GM19397 (cell line): ENCODE measurements around the gene ANP32A.

Experiments used
- ATAC-seq: cut with Tn5 transposase; IDR thresholded peaks from one replicate; pipeline ENCODE4 v1.9.1; 2021; ENCODE audit warnings: mild to moderate bottlenecking, moderate library complexity; ENCODE audit not compliant: unreplicated experiment

ANP32A gene

GRCh38 chr15:68821190-68821840, 620 bp upstream of the ANP32A start:
- ATAC-seq, result peak; percentile 25

DNA sequence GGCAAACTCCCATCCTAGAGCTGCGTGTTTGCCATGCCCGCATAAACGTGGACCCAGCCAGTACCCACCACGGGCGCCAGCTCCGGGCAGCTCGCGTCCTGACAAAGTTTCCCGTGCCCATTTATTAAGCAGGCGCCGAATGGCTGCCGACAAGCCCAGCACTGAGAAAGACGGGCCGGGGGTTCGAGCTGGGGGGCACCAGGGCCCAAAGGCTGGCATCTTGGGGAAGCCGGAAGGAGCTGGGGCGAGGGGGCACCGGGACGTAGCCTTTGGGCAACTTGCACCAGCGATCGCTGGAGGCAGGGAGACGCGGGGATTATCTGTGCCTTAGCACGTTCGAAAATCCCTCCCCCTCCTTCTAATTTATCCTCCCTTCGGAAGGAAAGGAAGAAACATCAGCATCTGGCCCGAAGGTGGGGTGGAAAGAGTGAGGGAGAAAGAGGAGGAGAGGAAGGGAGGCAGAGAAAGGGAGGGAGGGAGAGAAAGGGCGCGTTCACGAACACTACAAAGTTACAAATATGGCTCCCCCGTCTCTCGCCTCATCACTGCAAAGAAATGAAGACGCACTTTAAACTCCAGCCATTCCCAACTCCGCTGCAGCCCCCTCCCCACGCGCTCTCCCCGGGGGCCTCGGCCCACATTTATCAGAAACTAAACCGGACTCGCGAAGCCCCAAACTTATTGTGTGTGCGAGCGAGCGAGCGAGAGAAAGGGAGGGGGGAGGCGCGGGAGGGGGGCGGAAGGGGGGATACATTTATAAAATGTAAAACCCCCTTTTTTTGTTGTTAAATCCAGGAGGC, 1.0 kb downstream of the ANP32A start:
- ATAC-seq, result no peak

DNA sequence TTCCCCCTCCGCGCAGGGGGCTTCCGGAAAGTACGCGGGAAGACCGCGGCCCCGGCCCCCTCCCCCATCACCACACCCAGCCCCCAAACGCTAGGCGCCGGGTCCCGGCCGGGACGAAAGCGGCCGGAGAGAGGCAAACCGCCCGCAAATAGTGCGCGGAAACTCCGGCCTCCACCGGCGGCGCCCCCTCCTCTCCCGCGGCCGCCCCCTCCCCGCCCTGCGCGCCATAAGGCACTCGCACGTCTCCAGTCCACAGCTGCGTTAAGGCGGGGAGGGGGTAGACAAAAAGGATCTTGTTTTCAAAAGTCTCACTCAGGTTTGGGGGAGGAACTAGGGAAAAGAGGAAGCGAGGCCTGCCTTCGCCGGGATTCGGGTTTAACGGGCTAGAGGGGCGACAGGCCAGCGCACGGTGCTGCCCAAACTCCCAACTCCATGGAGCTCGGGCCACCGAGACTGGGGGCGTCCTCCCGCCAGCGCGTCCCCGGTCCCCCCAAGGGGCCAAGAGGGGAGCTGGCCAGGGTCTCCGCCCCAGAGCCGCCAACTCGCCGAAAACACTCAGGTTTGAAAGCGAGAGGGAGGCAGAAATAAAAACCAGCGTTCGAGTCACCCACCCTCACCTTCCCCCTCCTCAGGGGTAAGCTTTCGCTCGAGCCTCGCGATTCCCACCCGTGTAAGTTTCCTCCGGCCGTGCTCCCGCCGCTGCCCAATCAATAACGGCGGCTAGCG, 1.8 kb downstream of the ANP32A start:
- ATAC-seq, result no peak

DNA sequence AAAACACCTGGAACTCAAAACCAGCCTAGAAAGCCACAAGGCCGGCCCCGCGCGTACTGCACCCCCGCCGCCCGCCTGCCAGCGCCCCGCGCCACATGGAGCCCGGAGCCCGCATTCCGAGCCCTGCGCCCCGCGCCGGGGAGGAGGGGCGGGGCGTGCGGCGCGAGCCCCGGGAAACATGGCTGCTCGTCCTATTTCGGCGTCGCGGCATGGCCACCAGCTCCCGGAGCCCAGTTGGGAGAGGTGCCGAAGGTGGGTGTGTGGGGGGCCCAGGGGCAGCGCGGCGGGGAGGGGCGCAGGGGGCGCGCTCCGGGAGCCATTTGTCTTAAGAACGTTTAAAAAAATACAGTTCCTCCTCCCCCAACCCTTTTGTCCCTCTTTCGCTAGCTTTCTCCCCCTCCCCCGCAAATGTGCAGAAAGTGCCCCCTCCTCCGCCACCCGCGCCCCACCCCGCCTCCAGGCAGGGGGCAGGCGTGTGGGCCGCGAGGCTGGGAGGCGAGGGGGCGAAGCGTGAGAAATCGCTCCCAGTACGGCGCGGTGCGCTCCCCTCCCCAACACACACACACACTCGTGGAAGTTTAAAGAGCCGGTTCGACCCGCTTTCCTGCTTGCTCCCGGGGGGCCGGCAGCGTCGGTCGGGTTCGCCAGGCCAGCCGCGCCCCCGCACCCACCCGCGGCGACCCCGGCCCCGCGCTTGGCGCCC, 2.5 kb downstream of the ANP32A start:
- ATAC-seq, result no peak

GRCh38 chr15:68817304-68818065, 3.2 kb downstream of the ANP32A start:
- peak; percentile 31 for ATAC-seq

DNA sequence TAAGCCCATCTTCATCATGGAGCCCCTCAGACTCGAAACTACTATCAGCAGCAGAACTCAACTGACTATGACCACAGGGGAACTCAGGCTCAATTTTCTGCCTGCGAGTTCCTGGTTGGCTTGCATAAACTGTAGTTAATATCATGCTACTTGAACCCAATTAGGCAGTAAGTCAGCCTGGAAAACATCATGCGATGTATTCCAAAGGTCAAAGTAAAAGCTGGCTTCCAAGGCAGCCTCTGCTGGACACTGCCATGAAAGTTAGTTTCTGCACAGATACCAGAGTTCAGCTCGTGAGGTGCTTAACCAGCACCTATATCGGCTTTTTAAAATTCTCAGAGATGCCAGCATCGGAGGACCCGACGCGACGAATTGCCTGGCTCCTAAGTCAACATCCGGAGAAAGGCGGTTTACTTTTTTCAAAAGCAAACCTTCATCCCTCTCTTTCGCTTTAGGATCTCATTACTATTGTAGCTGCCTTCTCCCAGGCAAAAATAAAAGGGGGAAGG, 3.8 kb downstream of the ANP32A start:
- no peak for ATAC-seq

GRCh38 chr15:68816158-68816557, 4.5 kb downstream of the ANP32A start:
- ATAC-seq, result no peak

- no peak for ATAC-seq
Measured at GRCh38 chr15:68815598-68815997, 5.1 kb downstream of the ANP32A start.

GRCh38 chr15:68814596-68814995, 6.1 kb downstream of the ANP32A start:
- ATAC-seq, result no peak

DNA sequence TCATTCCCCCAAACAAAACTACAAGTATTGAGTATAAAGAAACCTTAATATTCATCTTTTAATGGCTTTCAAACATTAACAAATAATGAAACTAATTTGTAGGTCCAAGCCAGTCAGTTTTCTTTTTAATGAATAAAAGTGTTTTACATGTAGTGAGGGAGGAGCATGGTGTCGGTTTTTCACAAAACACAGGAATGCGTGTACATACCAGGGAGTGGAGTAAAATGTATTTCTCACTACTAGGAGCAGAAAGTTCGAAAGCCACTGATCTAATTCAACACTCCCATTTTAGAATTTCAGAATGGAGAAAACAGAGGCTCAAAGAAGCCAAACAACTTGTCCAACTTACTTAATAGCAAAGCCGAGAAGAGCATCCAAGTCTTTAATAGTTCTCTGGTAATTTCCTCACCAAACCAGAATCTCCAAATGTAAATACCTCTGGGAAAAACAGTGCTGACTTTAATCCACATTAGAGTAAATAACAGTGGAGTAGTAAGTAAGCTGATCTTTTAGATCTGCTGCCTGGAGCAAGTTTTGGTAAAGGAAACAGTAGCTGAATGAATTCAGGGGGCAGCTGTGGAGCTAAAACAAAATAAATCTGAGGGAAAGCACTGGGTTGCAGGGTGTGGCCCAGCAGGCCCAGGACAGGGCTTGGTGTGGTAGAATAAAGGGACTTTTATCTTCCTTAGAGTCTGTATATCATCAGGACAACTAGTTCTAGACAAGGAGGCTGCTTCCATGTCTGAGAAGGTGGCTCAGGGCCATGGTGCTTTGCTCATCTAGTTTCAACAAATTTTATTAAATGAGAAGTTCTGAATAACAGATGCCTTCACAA, 7.9 kb downstream of the ANP32A start:
- ATAC-seq, result no peak

- ATAC-seq, result no peak
Measured at GRCh38 chr15:68812069-68812468, 8.6 kb downstream of the ANP32A start.

- no peak for ATAC-seq
Measured at GRCh38 chr15:68809517-68809916, 11.2 kb downstream of the ANP32A start.

DNA sequence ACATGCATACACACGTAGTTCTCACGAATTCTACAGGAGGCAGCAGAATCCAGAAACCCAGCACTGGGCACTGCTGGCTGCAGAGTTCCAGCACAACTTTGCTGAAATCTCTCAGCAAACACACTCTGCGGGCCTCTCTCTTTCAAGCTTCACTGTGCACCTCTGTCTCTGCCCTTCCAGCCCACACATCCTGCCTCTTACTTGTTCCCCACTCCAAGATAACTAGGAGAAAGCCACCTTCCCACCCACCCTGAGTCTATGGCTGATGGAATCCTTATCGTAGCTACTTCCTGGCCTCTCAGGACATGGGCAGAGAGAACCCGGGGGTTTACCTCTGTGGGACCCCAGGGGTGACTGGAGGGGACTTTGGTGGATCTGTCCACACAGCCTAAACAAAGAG, 11.9 kb downstream of the ANP32A start:
- ATAC-seq, result no peak

DNA sequence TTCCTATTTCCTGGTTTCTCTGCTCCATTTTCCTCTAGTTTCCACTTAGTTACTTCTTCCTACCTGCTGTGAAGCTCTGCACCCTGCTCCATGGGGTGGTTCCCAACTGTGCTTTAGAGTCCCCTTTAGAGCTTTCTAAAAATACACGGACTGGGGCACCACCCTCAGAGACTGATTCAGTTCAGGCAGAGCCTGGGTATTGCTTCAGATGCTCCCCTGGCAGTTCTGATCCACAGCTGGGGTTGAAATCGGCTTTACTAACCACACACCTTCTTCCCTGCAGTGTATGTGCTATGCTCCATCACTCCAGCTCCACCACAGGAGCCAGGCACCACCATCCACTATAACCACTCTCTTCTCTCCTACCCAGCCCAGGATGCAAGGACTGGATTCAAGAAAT, 12.6 kb downstream of the ANP32A start:
- ATAC-seq, result no peak

- no peak for ATAC-seq
Measured at GRCh38 chr15:68807249-68807648, 13.4 kb downstream of the ANP32A start.

DNA sequence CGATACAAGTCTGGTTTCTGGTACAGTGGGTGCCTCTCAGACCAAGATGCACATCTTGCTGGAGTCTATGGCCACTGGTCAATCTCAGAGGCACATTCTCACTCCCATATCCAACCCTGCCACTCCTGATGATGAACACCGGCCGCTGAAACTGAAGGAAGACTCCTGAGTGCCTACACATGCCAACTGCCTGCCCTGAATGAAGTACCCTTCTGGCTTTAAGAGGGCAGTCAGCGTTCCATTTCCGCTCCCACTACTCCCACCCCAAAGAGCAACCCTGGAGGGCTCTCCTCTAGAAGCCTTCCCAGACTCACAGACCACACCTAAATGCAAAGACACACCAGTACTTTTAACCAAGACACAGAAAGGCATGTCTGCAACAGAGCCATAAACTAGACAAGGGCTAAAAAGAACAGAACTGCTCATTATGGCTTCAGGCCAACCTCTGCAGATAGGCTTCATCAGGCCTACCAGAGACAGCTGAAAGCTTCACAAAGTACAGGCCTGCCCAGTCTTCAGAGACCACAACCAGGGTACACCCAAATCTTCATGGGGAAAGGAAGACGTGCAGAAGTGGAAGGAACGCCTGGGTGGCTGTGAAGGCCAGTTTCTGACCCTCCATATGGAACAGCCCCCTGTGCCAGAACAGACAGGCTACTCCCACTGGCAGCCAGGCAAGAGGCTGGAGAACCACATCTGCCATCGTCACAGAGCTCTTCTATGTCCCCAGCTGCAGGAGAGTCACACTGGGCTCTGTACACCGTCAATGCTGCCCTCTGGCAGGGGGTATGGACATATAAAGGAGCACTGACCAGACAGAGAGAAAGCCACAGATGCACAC, 14.3 kb downstream of the ANP32A start:
- ATAC-seq, result no peak

- ATAC-seq, result no peak
Measured at GRCh38 chr15:68802373-68802772, 18.3 kb downstream of the ANP32A start.

- no peak for ATAC-seq
Measured at GRCh38 chr15:68801572-68802148, 19.0 kb downstream of the ANP32A start.
